ENCODE results near the gene CYP27B1. TPM values are rescaled to one million over a fixed set of nuclear protein-coding genes. Genes with fewer than 3 reads are reported as not detected.
A peak's percentile ranks its signal among the peaks of the same experiment; 100 is the strongest.

Gene CYP27B1
- total RNA-seq, 1 donor from 2014 or later: 2.0 TPM

- Histone ChIP-seq H3K9me3 (no peaks in the 10 kb centered on the region), H3K4me1 (no peaks in the 10 kb centered on the region)
- no peak for DNase-seq
Observed at GRCh38 chr12:57807285-57807684, 40.4 kb upstream of the CYP27B1 start.

GRCh38 chr12:57806677-57807076 lies 39.8 kb upstream of the CYP27B1 start:
- no peak overlapping the region for H3K27ac ChIP-seq
- no peak for ATAC-seq
- intact Hi-C loops (cut with DNase I): no loop called here
- no peak for TF ChIP-seq CTCF (IDR thresholded peaks at IDR 0.05)
- H3K27me3 ChIP-seq: no peaks in the 10 kb centered on the region
- peaks cover 91% of the 10 kb centered on the region for H3K36me3 ChIP-seq
- H3K9me3 ChIP-seq: no peaks in the 10 kb centered on the region
- H3K4me1 ChIP-seq: no peaks in the 10 kb centered on the region
- no peak overlapping the region for H3K4me3 ChIP-seq
- no peak for DNase-seq

More at GRCh38 chr12:57807285-57807684, 40.4 kb upstream of the CYP27B1 start:
- Histone ChIP-seq H3K27me3 (no peaks in the 10 kb centered on the region), H3K4me3 (no peak overlapping the region), H3K27ac (no peak overlapping the region), H3K36me3 (peaks cover 85% of the 10 kb centered on the region)
- intact Hi-C loops (cut with DNase I): no loop called here
- ATAC-seq: no peak
- no peak for TF ChIP-seq CTCF (IDR thresholded peaks at IDR 0.05)

- intact Hi-C loops (cut with DNase I): no loop called here
- H3K4me3 ChIP-seq: no peak overlapping the region
- TF ChIP-seq CTCF (IDR thresholded peaks at IDR 0.05): peak; percentile 77
- peaks cover under 1% of the 10 kb centered on the region for H3K4me1 ChIP-seq
- H3K36me3 ChIP-seq: peaks cover 92% of the 10 kb centered on the region
- DNase-seq (peak; percentile 72), ATAC-seq (peak; percentile 85)
- no peaks in the 10 kb centered on the region for H3K9me3 ChIP-seq
- peak overlapping the region; percentile 32 for H3K27ac ChIP-seq
- H3K27me3 ChIP-seq: no peaks in the 10 kb centered on the region
Observed at GRCh38 chr12:57803319-57803893, 36.5 kb upstream of the CYP27B1 start.

GRCh38 chr12:57802607-57803006 lies 35.7 kb upstream of the CYP27B1 start:
- ATAC-seq (no peak), DNase-seq (no peak)
- no peak for TF ChIP-seq CTCF (IDR thresholded peaks at IDR 0.05)
- peaks cover 6% of the 10 kb centered on the region for H3K4me1 ChIP-seq
- H3K27me3 ChIP-seq: no peaks in the 10 kb centered on the region
- H3K27ac ChIP-seq: no peak overlapping the region
- H3K4me3 ChIP-seq: no peak overlapping the region
- intact Hi-C loops (cut with DNase I): no loop called here
- no peaks in the 10 kb centered on the region for H3K9me3 ChIP-seq
- peaks cover 92% of the 10 kb centered on the region for H3K36me3 ChIP-seq

- TF ChIP-seq CTCF (IDR thresholded peaks at IDR 0.05): no peak
Observed at GRCh38 chr12:57800965-57801364, 34.1 kb upstream of the CYP27B1 start.

GRCh38 chr12:57797933-57798332 lies 31.1 kb upstream of the CYP27B1 start:
- Histone ChIP-seq H3K27ac (peak overlapping the region; percentile 13), H3K4me3 (no peak overlapping the region), H3K36me3 (peaks cover 86% of the 10 kb centered on the region), H3K9me3 (no peaks in the 10 kb centered on the region), H3K4me1 (peaks cover 6% of the 10 kb centered on the region), H3K27me3 (no peaks in the 10 kb centered on the region)
- DNase-seq (no peak), ATAC-seq (peak; percentile 58)
- intact Hi-C loops (cut with DNase I): no loop called here
- TF ChIP-seq CTCF (IDR thresholded peaks at IDR 0.05): no peak

More at GRCh38 chr12:57800965-57801364, 34.1 kb upstream of the CYP27B1 start:
- H3K27me3 ChIP-seq: no peaks in the 10 kb centered on the region
- no peak overlapping the region for H3K27ac ChIP-seq
- peaks cover 6% of the 10 kb centered on the region for H3K4me1 ChIP-seq
- peaks cover 92% of the 10 kb centered on the region for H3K36me3 ChIP-seq
- intact Hi-C loops (cut with DNase I): no loop called here
- ATAC-seq: no peak
- DNase-seq: no peak
- H3K4me3 ChIP-seq: no peak overlapping the region
- H3K9me3 ChIP-seq: no peaks in the 10 kb centered on the region

Measured in upper lobe of right lung (tissue), 1 donor.